ENCODE results near the gene C11orf65.

C11orf65 gene

GRCh38 chr11:108467091-108467823 is at the start of gene C11orf65:
Gene C11orf65, minus strand, starts transcription at chr11:108467529. Its CDS starts 5,970 bp downstream, at chr11:108461559.
- POLR2A ChIA-PET (ENCODE audit: low non-redundant PET), result interaction anchor here (0.6 to 1.0 kb wide), 2 partner anchors 30 to 348 kb away, joined by 3 to 6 read pairs; partner anchors contain the start of gene POGLUT3
- TF ChIP-seq CTCF (conservative IDR thresholded peaks at IDR 0.05; ENCODE audit: low read depth), result no peak
- H3K27ac ChIP-seq, result peak within 1 kb of the TSS; percentile 93
- peak; percentile 94 for DNase-seq (ENCODE audit: low spot score)
- CTCF ChIA-PET, result interaction anchor here (0.5 kb wide), 1 partner anchor 42 kb away, joined by 3 read pairs; no protein-coding TSS in a partner anchor

GRCh38 chr11:108516125-108516524 is 48.8 kb upstream of the C11orf65 start:
- DNase-seq (ENCODE audit: low spot score), result no peak
- CTCF ChIA-PET, result no interaction called here
- H3K27ac ChIP-seq, result no peak overlapping the region
- TF ChIP-seq CTCF (conservative IDR thresholded peaks at IDR 0.05; ENCODE audit: low read depth), result no peak
- POLR2A ChIA-PET (ENCODE audit: low non-redundant PET), result no interaction called here

GRCh38 chr11:108512708-108513107 is 45.4 kb upstream of the C11orf65 start:
- POLR2A ChIA-PET (ENCODE audit: low non-redundant PET), result no interaction called here

GRCh38 chr11:108511851-108512474 is 44.6 kb upstream of the C11orf65 start:
- TF ChIP-seq CTCF (conservative IDR thresholded peaks at IDR 0.05; ENCODE audit: low read depth), result no peak
- ChIA-PET CTCF (interaction anchor here (0.7 kb wide), 2 partner anchors 11 to 69 kb away, joined by 3 to 4 read pairs; no protein-coding TSS in a partner anchor), POLR2A (ENCODE audit: low non-redundant PET) (no interaction called here)
- no peak overlapping the region for H3K27ac ChIP-seq
- peak; percentile 21 for DNase-seq (ENCODE audit: low spot score)

More at GRCh38 chr11:108512708-108513107, 45.4 kb upstream of the C11orf65 start:
- H3K27ac ChIP-seq, result no peak overlapping the region
- CTCF ChIA-PET, result no interaction called here
- no peak for DNase-seq (ENCODE audit: low spot score)
- TF ChIP-seq CTCF (conservative IDR thresholded peaks at IDR 0.05; ENCODE audit: low read depth), result no peak

- no peak for DNase-seq (ENCODE audit: low spot score)
- no peak for TF ChIP-seq CTCF (conservative IDR thresholded peaks at IDR 0.05; ENCODE audit: low read depth)
- no peak overlapping the region for H3K27ac ChIP-seq
- ChIA-PET CTCF (interaction anchor here (0.6 to 0.7 kb wide), 2 partner anchors 17 to 353 kb away, joined by 3 read pairs; no protein-coding TSS in a partner anchor), POLR2A (ENCODE audit: low non-redundant PET) (interaction anchor here (0.5 kb wide), 1 partner anchor 426 kb away, joined by 3 read pairs; no protein-coding TSS in a partner anchor)
Observed at GRCh38 chr11:108508653-108509593, 41.6 kb upstream of the C11orf65 start.

- ChIA-PET POLR2A (ENCODE audit: low non-redundant PET) (no interaction called here), CTCF (interaction anchor here (0.6 kb wide), 1 partner anchor 10 kb away, joined by 4 read pairs; no protein-coding TSS in a partner anchor)
- H3K27ac ChIP-seq, result no peak overlapping the region
- TF ChIP-seq CTCF (conservative IDR thresholded peaks at IDR 0.05; ENCODE audit: low read depth), result no peak
- DNase-seq (ENCODE audit: low spot score), result no peak
Observed at GRCh38 chr11:108501396-108501795, 34.1 kb upstream of the C11orf65 start.

Data from RWPE1 (cell line).